HCT116 (cell line): Measurements from ENCODE around the gene PRR15L. TPM values are rescaled to one million over a fixed set of nuclear protein-coding genes. Genes with fewer than 3 reads are reported as not detected.

ENCODE experiments used
- ATAC-seq: fragments of 200-7000 bp; cut with Tn5 transposase; 2 replicates; pipeline ENCODE4 v1.9.1; 2020; ENCODE audit warnings: mild to moderate bottlenecking, moderate library complexity
- BruUV-seq: library from RNA; stranded (reverse); fragments of 400-500 nt; replicated peaks from 2 replicates; lab custom pipeline; 2021; lab: Mats Ljungman, UMichigan
- CTCF ChIA-PET: fragments of 300-600 bp; sonication (Branson Sonifier 250); formaldehyde crosslinking; loops from one replicate; lab custom pipeline; 2021; ENCODE audit warnings: antibody characterized with exemption; lab: Charles Lee
- POLR2A ChIA-PET: fragments of 300-600, 350-600 bp; sonication (Branson Sonifier 250); formaldehyde crosslinking; loops from one replicate; lab custom pipeline; 2021; ENCODE audit warnings: antibody characterized with exemption; lab: Charles Lee
- RAD21 ChIA-PET, 2 experiments: fragments of 300-600 bp; sonication (Branson Sonifier 250); formaldehyde crosslinking; loops; one replicate each; lab custom pipeline; 2023; ENCODE audit warnings: low total read pairs in 2 of 2; ENCODE audit not compliant: uncharacterized antibody in 2 of 2, unreplicated experiment in 2 of 2, low non-redundant PET in 1 of 2; lab: Charles Lee
- DNase-seq: peaks from one replicate; pipeline ENCODE4 v3.0.0-alpha.2; 2010; ENCODE audit warnings: low read depth, low spot score
- H2AFZ ChIP-seq: fragments of 200-600 bp; shearing (Covaris generic), sonication (generic); 2 replicates; pipeline ENCODE4 v1.6.1; 2017; ENCODE audit warnings: low read depth, mixed run types, mixed read lengths, antibody characterized with exemption, low read length; ENCODE audit not compliant: poor library complexity, severe bottlenecking
- H3K27ac ChIP-seq: 2 replicates; pipeline ENCODE4 v1.5.1; 2012; ENCODE audit warnings: low read depth, low read length
- H3K27me3 ChIP-seq: fragments of 200-600 bp; sonication (generic); 2 replicates; pipeline ENCODE4 v1.6.1; 2016; ENCODE audit warnings: mixed run types, low read length, mixed read lengths; ENCODE audit not compliant: insufficient read depth
- H3K36me3 ChIP-seq, 2 experiments: fragments of 200-500 bp in 1 of 2; fragments of 200-600 bp in 1 of 2; sonication (Bioruptor generic) in 1 of 2; sonication (generic) in 1 of 2; 2 replicates each; pipeline versions ENCODE4 v1.5.1 to v1.6.1; 2014 to 2016; ENCODE audit warnings: low read length in 2 of 2, inconsistent platforms in 1 of 2, mixed read lengths in 1 of 2, mixed run types in 1 of 2; ENCODE audit not compliant: insufficient read depth in 2 of 2, control insufficient read depth in 1 of 2
- H3K4me1 ChIP-seq, 2 experiments: fragments of 200-600 bp in 1 of 2; sonication (generic) in 1 of 2; 2 replicates each; pipeline versions ENCODE4 v1.5.1 to v1.6.1; 2012 to 2017; ENCODE audit warnings: low read length in 2 of 2, inconsistent platforms in 1 of 2, mild to moderate bottlenecking in 1 of 2, mixed read lengths in 1 of 2, mixed run types in 1 of 2, moderate library complexity in 1 of 2; ENCODE audit not compliant: insufficient read depth in 2 of 2, control insufficient read depth in 1 of 2
- H3K4me2 ChIP-seq: fragments of 200-600 bp; sonication (generic); 2 replicates; pipeline ENCODE4 v1.6.1; 2017; ENCODE audit warnings: mixed run types, low read length, mixed read lengths
- H3K4me3 ChIP-seq, 2 experiments: fragments of 200-600 bp in 1 of 2; sonication (generic) in 1 of 2; replicated peaks in 1 of 2; 2 replicates each; pipeline ENCODE4 v1.5.1; 2011 to 2016; ENCODE audit warnings: low read length in 2 of 2, control low read depth in 1 of 2, low read depth in 1 of 2, mild to moderate bottlenecking in 1 of 2, mixed read lengths in 1 of 2, mixed run types in 1 of 2
- H3K79me2 ChIP-seq: fragments of 200-600 bp; sonication (generic); 2 replicates; pipeline ENCODE4 v1.6.1; 2017; ENCODE audit warnings: mild to moderate bottlenecking, mixed run types, low read length, moderate library complexity, mixed read lengths; ENCODE audit not compliant: insufficient read depth
- H3K9ac ChIP-seq: fragments of 200-600 bp; sonication (generic); 2 replicates; pipeline ENCODE4 v1.6.1; 2016; ENCODE audit warnings: low read length, mixed read lengths
- H3K9me2 ChIP-seq: fragments of 200-600 bp; sonication (generic), shearing (Covaris generic); 2 replicates; pipeline ENCODE4 v1.6.1; 2017; ENCODE audit warnings: mixed run types, mild to moderate bottlenecking, moderate library complexity; ENCODE audit not compliant: insufficient read depth
- H3K9me3 ChIP-seq, 2 experiments: fragments of 200-500 bp in 1 of 2; fragments of 200-600 bp in 1 of 2; sonication (Bioruptor generic) in 1 of 2; sonication (generic) in 1 of 2; 2 replicates each; pipeline ENCODE4 v1.6.1; 2014 to 2017; ENCODE audit warnings: low read length in 2 of 2, mixed read lengths in 2 of 2, inconsistent platforms in 1 of 2, low read depth in 1 of 2, mild to moderate bottlenecking in 1 of 2, mixed run types in 1 of 2, moderate library complexity in 1 of 2; ENCODE audit not compliant: control insufficient read depth in 1 of 2, insufficient read depth in 1 of 2
- H4K20me1 ChIP-seq: fragments of 200-600 bp; sonication (generic), shearing (Covaris generic); 2 replicates; pipeline ENCODE4 v1.6.1; 2017; ENCODE audit warnings: mixed run types, mild to moderate bottlenecking, moderate library complexity; ENCODE audit not compliant: insufficient read depth
- CBX3 ChIP-seq: IDR thresholded peaks from 2 replicates; pipeline ENCODE4 v1.6.1; 2012; ENCODE audit warnings: low read depth
- CEBPB ChIP-seq: IDR thresholded peaks from 2 replicates; pipeline ENCODE4 v1.6.1; 2012; ENCODE audit warnings: low read depth
- EGR1 ChIP-seq: IDR thresholded peaks from 2 replicates; pipeline ENCODE4 v1.6.1; 2012; ENCODE audit warnings: low read depth
- ELF1 ChIP-seq: IDR thresholded peaks from 2 replicates; pipeline ENCODE4 v1.6.1; 2012; ENCODE audit warnings: low read depth, borderline replicate concordance
- EZH2 ChIP-seq: fragments of 200-600 bp; sonication (generic); IDR thresholded peaks from 2 replicates; pipeline ENCODE4 v1.6.1; 2017; ENCODE audit warnings: antibody characterized with exemption, mixed run types
- EZH2phosphoT487 ChIP-seq: fragments of 200-600 bp; IDR thresholded peaks from 2 replicates; pipeline ENCODE4 v1.6.1; 2018; ENCODE audit warnings: antibody characterized with exemption, borderline replicate concordance
- FOSL1 ChIP-seq: IDR thresholded peaks from 2 replicates; pipeline ENCODE4 v1.6.1; 2012; ENCODE audit warnings: low read depth
- JUND ChIP-seq: IDR thresholded peaks from 2 replicates; pipeline ENCODE4 v1.6.1; 2012
- POLR2A ChIP-seq: IDR thresholded peaks from 2 replicates; pipeline ENCODE4 v1.7.0; 2011; ENCODE audit warnings: borderline replicate concordance; ENCODE audit not compliant: insufficient read depth, insufficient read length; ENCODE audit errors: extremely low read depth
- POLR2AphosphoS5 ChIP-seq: IDR thresholded peaks from 2 replicates; pipeline ENCODE4 v1.6.1; 2011; ENCODE audit warnings: mild to moderate bottlenecking, low read depth, low read length, moderate library complexity
- SIN3A ChIP-seq: IDR thresholded peaks from 2 replicates; pipeline ENCODE4 v1.6.1; 2012; ENCODE audit warnings: low read depth
- SP1 ChIP-seq: IDR thresholded peaks from 2 replicates; pipeline ENCODE4 v1.6.1; 2012; ENCODE audit warnings: low read depth
- SRF ChIP-seq: IDR thresholded peaks from 2 replicates; pipeline ENCODE4 v1.6.1; 2012; ENCODE audit warnings: low read depth
- TCF7L2 ChIP-seq: IDR thresholded peaks from 2 replicates; pipeline ENCODE4 v1.7.0; 2011; ENCODE audit warnings: borderline replicate concordance, inconsistent platforms; ENCODE audit not compliant: insufficient read depth, insufficient read length; ENCODE audit errors: extremely low read depth
- YY1 ChIP-seq: IDR thresholded peaks from 2 replicates; pipeline ENCODE4 v1.6.1; 2011; ENCODE audit warnings: low read length, low read depth, moderate library complexity, mild to moderate bottlenecking; ENCODE audit not compliant: insufficient replicate concordance; ENCODE audit errors: extremely low read depth
- ZFX ChIP-seq: fragments of 450-650 bp; IDR thresholded peaks from 2 replicates; pipeline ENCODE4 v1.6.1; 2017
- intact Hi-C: fragments of 100-400 bp; cut with micrococcal nuclease; formaldehyde crosslinking; loops from 2 replicates; pipeline ENCODE4 v1.10.0; 2022
- total RNA-seq: library from RNA; stranded (reverse); gene quantifications from one replicate; pipeline ENCODE4 v1.2.1, GENCODE V29; 2021; ENCODE audit not compliant: unreplicated experiment
- TF ChIP-seq, protein P1 (sequence below): IDR thresholded peaks from 2 replicates; pipeline ENCODE4 v1.6.1; 2012; ENCODE audit warnings: low read depth
- TF ChIP-seq, protein P2 (sequence below): IDR thresholded peaks from 2 replicates; pipeline ENCODE4 v1.6.1; 2011; ENCODE audit warnings: mild to moderate bottlenecking, low read length, moderate library complexity; ENCODE audit not compliant: insufficient replicate concordance; ENCODE audit errors: extremely low read depth
- TF ChIP-seq, protein P3 (sequence below): IDR thresholded peaks from 2 replicates; pipeline ENCODE4 v1.6.1; 2012
- TF ChIP-seq, protein P4 (sequence below): IDR thresholded peaks from 2 replicates; pipeline ENCODE4 v1.6.1; 2012

The PRR15L gene
- total RNA-seq, 1 experiment from 2014 or later: 0.34 TPM

DNA sequence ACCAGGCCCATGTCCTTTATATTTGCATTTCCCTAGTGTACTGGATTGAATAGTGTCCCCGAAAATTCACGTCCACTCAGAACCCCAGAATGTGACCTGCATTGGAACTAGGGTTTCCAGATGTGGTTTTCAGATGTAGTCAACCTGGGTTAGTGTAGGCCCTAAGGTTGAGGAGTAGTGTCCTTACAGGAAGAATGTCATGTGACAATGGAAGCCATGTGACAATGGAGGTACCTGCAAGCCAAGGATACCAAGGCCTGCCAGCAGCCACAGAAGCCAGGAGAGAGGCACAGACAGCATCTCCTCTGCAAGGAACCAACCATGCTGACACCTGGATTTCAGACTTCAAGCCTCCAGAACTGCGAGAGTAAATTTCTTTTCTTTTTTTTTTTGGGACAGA is 5.2 kb upstream of the PRR15L start:
- intact Hi-C loops: no loop called here
- Histone ChIP-seq H2AFZ (no peak overlapping the region), H4K20me1 (no peaks in the 10 kb centered on the region), H3K27ac (no peak overlapping the region), H3K4me1 (peaks cover 20 to 38% of the 10 kb centered on the region in 2 experiments), H3K36me3 (no peaks in the 10 kb centered on the region), H3K4me2 (no peak overlapping the region), H3K9me3 (no peaks in the 10 kb centered on the region), H3K27me3 (no peaks in the 10 kb centered on the region), H3K4me3 (no peak overlapping the region), H3K79me2 (no peaks in the 10 kb centered on the region), H3K9ac (no peak overlapping the region), H3K9me2 (no peaks in the 10 kb centered on the region)
- ATAC-seq (no peak), DNase-seq (no peak)
- BruUV-seq: no TSS peak
- POLR2A ChIA-PET: no interaction called here
- CTCF ChIA-PET: no interaction called here
- RAD21 ChIA-PET: no interaction called here
- no peak for TF ChIP-seq JUND
- no peak for TF ChIP-seq POLR2AphosphoS5
- TF ChIP-seq, protein P1, sequence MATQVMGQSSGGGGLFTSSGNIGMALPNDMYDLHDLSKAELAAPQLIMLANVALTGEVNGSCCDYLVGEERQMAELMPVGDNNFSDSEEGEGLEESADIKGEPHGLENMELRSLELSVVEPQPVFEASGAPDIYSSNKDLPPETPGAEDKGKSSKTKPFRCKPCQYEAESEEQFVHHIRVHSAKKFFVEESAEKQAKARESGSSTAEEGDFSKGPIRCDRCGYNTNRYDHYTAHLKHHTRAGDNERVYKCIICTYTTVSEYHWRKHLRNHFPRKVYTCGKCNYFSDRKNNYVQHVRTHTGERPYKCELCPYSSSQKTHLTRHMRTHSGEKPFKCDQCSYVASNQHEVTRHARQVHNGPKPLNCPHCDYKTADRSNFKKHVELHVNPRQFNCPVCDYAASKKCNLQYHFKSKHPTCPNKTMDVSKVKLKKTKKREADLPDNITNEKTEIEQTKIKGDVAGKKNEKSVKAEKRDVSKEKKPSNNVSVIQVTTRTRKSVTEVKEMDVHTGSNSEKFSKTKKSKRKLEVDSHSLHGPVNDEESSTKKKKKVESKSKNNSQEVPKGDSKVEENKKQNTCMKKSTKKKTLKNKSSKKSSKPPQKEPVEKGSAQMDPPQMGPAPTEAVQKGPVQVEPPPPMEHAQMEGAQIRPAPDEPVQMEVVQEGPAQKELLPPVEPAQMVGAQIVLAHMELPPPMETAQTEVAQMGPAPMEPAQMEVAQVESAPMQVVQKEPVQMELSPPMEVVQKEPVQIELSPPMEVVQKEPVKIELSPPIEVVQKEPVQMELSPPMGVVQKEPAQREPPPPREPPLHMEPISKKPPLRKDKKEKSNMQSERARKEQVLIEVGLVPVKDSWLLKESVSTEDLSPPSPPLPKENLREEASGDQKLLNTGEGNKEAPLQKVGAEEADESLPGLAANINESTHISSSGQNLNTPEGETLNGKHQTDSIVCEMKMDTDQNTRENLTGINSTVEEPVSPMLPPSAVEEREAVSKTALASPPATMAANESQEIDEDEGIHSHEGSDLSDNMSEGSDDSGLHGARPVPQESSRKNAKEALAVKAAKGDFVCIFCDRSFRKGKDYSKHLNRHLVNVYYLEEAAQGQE: no peak
- TF ChIP-seq SRF: no peak
- TF ChIP-seq EZH2phosphoT487: no peak
- no peak for TF ChIP-seq EZH2
- no peak for TF ChIP-seq FOSL1
- TF ChIP-seq CEBPB: no peak
- TF ChIP-seq, protein P2, sequence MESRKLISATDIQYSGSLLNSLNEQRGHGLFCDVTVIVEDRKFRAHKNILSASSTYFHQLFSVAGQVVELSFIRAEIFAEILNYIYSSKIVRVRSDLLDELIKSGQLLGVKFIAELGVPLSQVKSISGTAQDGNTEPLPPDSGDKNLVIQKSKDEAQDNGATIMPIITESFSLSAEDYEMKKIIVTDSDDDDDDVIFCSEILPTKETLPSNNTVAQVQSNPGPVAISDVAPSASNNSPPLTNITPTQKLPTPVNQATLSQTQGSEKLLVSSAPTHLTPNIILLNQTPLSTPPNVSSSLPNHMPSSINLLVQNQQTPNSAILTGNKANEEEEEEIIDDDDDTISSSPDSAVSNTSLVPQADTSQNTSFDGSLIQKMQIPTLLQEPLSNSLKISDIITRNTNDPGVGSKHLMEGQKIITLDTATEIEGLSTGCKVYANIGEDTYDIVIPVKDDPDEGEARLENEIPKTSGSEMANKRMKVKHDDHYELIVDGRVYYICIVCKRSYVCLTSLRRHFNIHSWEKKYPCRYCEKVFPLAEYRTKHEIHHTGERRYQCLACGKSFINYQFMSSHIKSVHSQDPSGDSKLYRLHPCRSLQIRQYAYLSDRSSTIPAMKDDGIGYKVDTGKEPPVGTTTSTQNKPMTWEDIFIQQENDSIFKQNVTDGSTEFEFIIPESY: no peak
- no peak for TF ChIP-seq CBX3
- TF ChIP-seq, protein P3, sequence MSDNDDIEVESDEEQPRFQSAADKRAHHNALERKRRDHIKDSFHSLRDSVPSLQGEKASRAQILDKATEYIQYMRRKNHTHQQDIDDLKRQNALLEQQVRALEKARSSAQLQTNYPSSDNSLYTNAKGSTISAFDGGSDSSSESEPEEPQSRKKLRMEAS: no peak
- no peak for TF ChIP-seq EGR1
- no peak for TF ChIP-seq TCF7L2
- TF ChIP-seq ZFX: no peak
- no peak for TF ChIP-seq SIN3A
- TF ChIP-seq SP1: no peak
- no peak for TF ChIP-seq POLR2A
- TF ChIP-seq, protein P4, sequence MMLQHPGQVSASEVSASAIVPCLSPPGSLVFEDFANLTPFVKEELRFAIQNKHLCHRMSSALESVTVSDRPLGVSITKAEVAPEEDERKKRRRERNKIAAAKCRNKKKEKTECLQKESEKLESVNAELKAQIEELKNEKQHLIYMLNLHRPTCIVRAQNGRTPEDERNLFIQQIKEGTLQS: no peak
- no peak for TF ChIP-seq YY1
- no peak for TF ChIP-seq ELF1
